ENCODE measurements around the gene CYTH2.

CYTH2 gene

GRCh38 chr19:48512504-48513288, 43.5 kb downstream of the CYTH2 start:
- Histone ChIP-seq H3K27ac (replicated peaks) (no peak overlapping the region), H3K27me3 (ENCODE audit: insufficient read depth, poor library complexity, severe bottlenecking) (peaks cover 25% of the 10 kb centered on the region), H3K4me3 (replicated peaks; ENCODE audit: insufficient read depth, low read length) (peak overlapping the region; percentile 70; the same call in 1 of the 2 replicates)
- TF ChIP-seq CTCF (IDR thresholded peaks at IDR 0.05; ENCODE audit: insufficient read depth, low read length), result no peak
- TF ChIP-seq SPI1 (IDR thresholded peaks at IDR 0.05; ENCODE audit: borderline replicate concordance, low read depth), result no peak
- TF ChIP-seq POLR2AphosphoS5 (IDR thresholded peaks at IDR 0.05; ENCODE audit: low read depth), result no peak
- TF ChIP-seq GABPA (IDR thresholded peaks at IDR 0.05; ENCODE audit: low read depth), result no peak
- TF ChIP-seq REST (IDR thresholded peaks at IDR 0.05; ENCODE audit: insufficient replicate concordance, low read depth), result no peak
- DNase-seq (ENCODE audit: low read depth in 1 of 2, low spot score in 1 of 2), result peak in 1 of 2 experiments; percentile 32

GRCh38 chr19:48513289-48514122, 44.3 kb downstream of the CYTH2 start:
- H3K27me3 ChIP-seq (ENCODE audit: insufficient read depth, poor library complexity, severe bottlenecking), result peaks cover 25% of the 10 kb centered on the region
- TF ChIP-seq POLR2AphosphoS5 (IDR thresholded peaks at IDR 0.05; ENCODE audit: low read depth), result no peak
- no peak for TF ChIP-seq GABPA (IDR thresholded peaks at IDR 0.05; ENCODE audit: low read depth)
- TF ChIP-seq REST (IDR thresholded peaks at IDR 0.05; ENCODE audit: insufficient replicate concordance, low read depth), result no peak
- TF ChIP-seq SPI1 (IDR thresholded peaks at IDR 0.05; ENCODE audit: borderline replicate concordance, low read depth), result no peak
- TF ChIP-seq CTCF (IDR thresholded peaks at IDR 0.05; ENCODE audit: insufficient read depth, low read length), result no peak
- H3K4me3 ChIP-seq (replicated peaks; ENCODE audit: insufficient read depth, low read length), result peak overlapping the region; percentile 70
- peak; percentile 47 to 75 for DNase-seq (ENCODE audit: low read depth in 1 of 2, low spot score in 1 of 2)
- no peak overlapping the region for H3K27ac ChIP-seq (replicated peaks)

GRCh38 chr19:48514123-48514458, 44.9 kb downstream of the CYTH2 start:
- Histone ChIP-seq H3K27me3 (ENCODE audit: insufficient read depth, poor library complexity, severe bottlenecking) (peaks cover 25% of the 10 kb centered on the region), H3K27ac (replicated peaks) (no peak overlapping the region), H3K4me3 (replicated peaks; ENCODE audit: insufficient read depth, low read length) (peak overlapping the region; percentile 70; the same call in 1 of the 2 replicates)
- TF ChIP-seq POLR2AphosphoS5 (IDR thresholded peaks at IDR 0.05; ENCODE audit: low read depth), result no peak
- no peak for TF ChIP-seq SPI1 (IDR thresholded peaks at IDR 0.05; ENCODE audit: borderline replicate concordance, low read depth)
- no peak for TF ChIP-seq GABPA (IDR thresholded peaks at IDR 0.05; ENCODE audit: low read depth)
- no peak for TF ChIP-seq CTCF (IDR thresholded peaks at IDR 0.05; ENCODE audit: insufficient read depth, low read length)
- TF ChIP-seq REST (IDR thresholded peaks at IDR 0.05; ENCODE audit: insufficient replicate concordance, low read depth), result no peak
- DNase-seq (ENCODE audit: low read depth in 1 of 2, low spot score in 1 of 2), result no peak
